ENCODE data around the gene GNAT2.

DNA sequence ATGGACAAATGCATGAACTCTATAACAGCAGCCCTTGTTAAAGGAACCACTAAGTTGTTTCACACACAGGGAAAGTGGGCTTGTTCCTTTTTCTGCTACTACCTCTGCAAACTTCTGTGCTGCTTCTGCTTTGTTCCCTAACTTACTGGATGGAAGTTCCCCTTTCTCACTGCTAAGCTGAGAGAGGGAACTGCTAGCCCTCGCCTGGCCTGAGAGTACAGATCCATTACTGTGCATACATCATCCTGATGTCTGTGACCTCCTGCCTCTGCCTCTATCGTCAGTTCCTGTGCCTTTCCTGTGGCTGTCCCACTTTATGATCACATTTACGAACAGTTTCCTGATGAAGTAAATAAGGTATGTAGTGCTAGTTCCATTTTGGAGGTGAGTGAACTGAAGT is 3.5 kb downstream of the GNAT2 start:
- TF ChIP-seq POLR2A (IDR thresholded peaks at IDR 0.05; ENCODE audit: low read depth, low read length), result no peak
- no peak for TF ChIP-seq POLR2AphosphoS5 (IDR thresholded peaks at IDR 0.05; ENCODE audit: low read depth, low read length)
- no peak for TF ChIP-seq TAF1 (IDR thresholded peaks at IDR 0.05; ENCODE audit: low read depth, low read length)
